Tibial artery (tissue), 4 donors: Measurements from ENCODE around the gene CERS1.

ENCODE experiments used
- DNase-seq, 2 donors: peaks; one replicate each; pipeline ENCODE4 v3.0.0-alpha.2; 2019
- H3K27ac ChIP-seq, 2 donors: fragments of 200-600 bp; sonication (generic) in 1 of 2; 1 replicate in 1 of 2; 2 replicates in 1 of 2; pipeline ENCODE4 v1.5.1; 2018 to 2019; ENCODE audit warnings: mild to moderate bottlenecking in 1 of 2
- H3K27me3 ChIP-seq, 2 donors: fragments of 200-600 bp; sonication (generic) in 1 of 2; one replicate each; pipeline versions ENCODE4 v1.5.1 to v1.6.0; 2016 to 2019
- H3K36me3 ChIP-seq, 3 donors: fragments of 200-600 bp; sonication (generic) in 2 of 3; one replicate each; pipeline ENCODE4 v1.5.1; 2016 to 2019; ENCODE audit warnings: mild to moderate bottlenecking in 2 of 3
- H3K4me1 ChIP-seq, 4 donors: fragments of 200-600 bp; sonication (generic) in 2 of 4; 1 replicate in 3 of 4; 2 replicates in 1 of 4; pipeline ENCODE4 v1.5.1; 2016 to 2019
- H3K4me3 ChIP-seq, 2 donors: fragments of 200-600 bp; sonication (generic) in 1 of 2; 1 replicate in 1 of 2; 2 replicates in 1 of 2; pipeline ENCODE4 v1.5.1; 2018 to 2019; ENCODE audit warnings: mild to moderate bottlenecking in 2 of 2
- H3K9me3 ChIP-seq, 3 donors: fragments of 200-600 bp; sonication (generic) in 1 of 3; one replicate each; pipeline ENCODE4 v1.5.1; 2016 to 2019
- intact Hi-C: fragments of 100-400 bp; cut with DNase I; formaldehyde crosslinking; loops from one replicate; pipeline ENCODE4 v1.15.0; 2023; ENCODE audit warnings: low total_unique reads
- TF ChIP-seq, protein P1 (sequence below), 2 experiments: fragments of 200-600 bp in 1 of 2; fragments of 450-650 bp in 1 of 2; IDR thresholded peaks; one replicate each; pipeline ENCODE4 v1.5.1; 2017 to 2019; ENCODE audit warnings: antibody characterized with exemption in 2 of 2, mild to moderate bottlenecking in 1 of 2, moderate library complexity in 1 of 2

The CERS1 gene

DNA sequence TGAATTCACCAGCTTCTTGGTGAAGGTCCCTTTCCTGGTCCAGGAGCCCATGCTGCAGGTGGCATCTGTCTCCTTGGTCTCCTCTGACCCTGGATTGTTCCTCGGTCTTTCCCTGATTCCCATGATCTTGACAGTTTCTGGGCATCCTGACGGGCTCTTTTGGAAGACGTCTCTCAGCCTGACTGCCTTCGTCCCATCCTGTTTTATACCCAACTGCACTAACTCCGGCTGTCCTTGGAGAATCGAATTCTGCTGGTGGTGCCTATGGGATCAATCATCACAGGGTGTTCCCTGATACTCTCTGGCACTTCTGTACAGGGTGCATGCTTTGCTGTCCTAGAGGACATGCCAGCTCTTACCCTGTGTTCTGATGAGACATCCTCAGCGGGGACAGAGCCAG, 19.1 kb downstream of the CERS1 start:
- no peak for DNase-seq
- Histone ChIP-seq H3K4me1 (no peaks in the 10 kb centered on the region), H3K4me3 (no peak overlapping the region), H3K27ac (no peak overlapping the region), H3K9me3 (no peaks in the 10 kb centered on the region), H3K27me3 (no peaks in the 10 kb centered on the region), H3K36me3 (peaks cover 0 to 8% (median 0%) of the 10 kb centered on the region in 3 donors)
- intact Hi-C loops: no loop called here
- TF ChIP-seq, protein P1, sequence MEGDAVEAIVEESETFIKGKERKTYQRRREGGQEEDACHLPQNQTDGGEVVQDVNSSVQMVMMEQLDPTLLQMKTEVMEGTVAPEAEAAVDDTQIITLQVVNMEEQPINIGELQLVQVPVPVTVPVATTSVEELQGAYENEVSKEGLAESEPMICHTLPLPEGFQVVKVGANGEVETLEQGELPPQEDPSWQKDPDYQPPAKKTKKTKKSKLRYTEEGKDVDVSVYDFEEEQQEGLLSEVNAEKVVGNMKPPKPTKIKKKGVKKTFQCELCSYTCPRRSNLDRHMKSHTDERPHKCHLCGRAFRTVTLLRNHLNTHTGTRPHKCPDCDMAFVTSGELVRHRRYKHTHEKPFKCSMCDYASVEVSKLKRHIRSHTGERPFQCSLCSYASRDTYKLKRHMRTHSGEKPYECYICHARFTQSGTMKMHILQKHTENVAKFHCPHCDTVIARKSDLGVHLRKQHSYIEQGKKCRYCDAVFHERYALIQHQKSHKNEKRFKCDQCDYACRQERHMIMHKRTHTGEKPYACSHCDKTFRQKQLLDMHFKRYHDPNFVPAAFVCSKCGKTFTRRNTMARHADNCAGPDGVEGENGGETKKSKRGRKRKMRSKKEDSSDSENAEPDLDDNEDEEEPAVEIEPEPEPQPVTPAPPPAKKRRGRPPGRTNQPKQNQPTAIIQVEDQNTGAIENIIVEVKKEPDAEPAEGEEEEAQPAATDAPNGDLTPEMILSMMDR (IDR thresholded peaks at IDR 0.05): no peak

DNA sequence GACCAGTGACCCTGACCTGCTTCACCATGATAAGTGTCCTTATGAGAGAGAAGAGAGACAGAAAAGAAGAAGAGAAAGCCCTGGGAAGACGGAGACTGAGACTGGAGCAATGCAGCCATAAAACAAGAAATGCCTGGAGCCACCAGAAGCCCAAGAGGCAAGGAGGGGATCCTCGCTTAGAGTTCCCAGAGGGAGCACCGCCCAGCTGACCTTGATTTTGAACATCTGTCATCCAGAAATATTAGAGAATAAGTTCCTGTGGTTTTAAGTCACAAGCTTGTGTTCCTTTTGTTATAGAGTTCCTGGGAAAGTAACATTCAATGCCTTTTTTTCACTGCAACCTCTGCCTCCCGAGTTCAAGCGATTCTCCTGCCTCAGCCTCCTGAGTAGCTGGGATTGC, 20.2 kb downstream of the CERS1 start:
- Histone ChIP-seq H3K27ac (no peak overlapping the region), H3K4me3 (no peak overlapping the region), H3K27me3 (no peaks in the 10 kb centered on the region), H3K4me1 (no peaks in the 10 kb centered on the region), H3K9me3 (no peaks in the 10 kb centered on the region), H3K36me3 (peaks cover 0 to 8% (median 0%) of the 10 kb centered on the region in 3 donors)
- no peak for DNase-seq
- intact Hi-C loops: no loop called here
- TF ChIP-seq, protein P1 (IDR thresholded peaks at IDR 0.05): no peak

DNA sequence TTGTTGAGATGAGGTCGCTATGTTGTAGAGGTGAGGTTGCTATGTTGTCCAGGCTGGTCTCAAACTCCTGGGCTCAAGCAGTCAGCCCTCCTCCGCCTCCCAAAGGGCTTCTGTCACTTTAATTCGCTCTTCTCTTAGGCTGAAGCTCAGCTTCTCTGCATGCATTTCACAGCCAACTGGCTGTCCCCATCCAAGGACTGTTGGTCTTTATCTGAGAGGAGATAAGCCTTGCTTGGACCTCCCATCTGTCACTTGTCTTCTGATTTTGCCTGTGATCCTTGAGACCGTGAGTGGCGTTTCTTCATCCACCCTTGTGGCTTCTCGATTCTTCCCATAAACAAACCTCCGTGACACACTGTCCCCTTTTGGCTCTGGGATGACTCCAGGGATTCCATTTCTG, 24.4 kb downstream of the CERS1 start:
- Histone ChIP-seq H3K27ac (no peak overlapping the region), H3K4me1 (peaks cover 0 to 16% (median 11%) of the 10 kb centered on the region in 4 donors), H3K27me3 (peaks cover 0 to 20% of the 10 kb centered on the region in 2 donors), H3K4me3 (no peak overlapping the region), H3K36me3 (peaks cover 16 to 22% (median 21%) of the 10 kb centered on the region in 3 donors), H3K9me3 (no peaks in the 10 kb centered on the region)
- TF ChIP-seq, protein P1 (IDR thresholded peaks at IDR 0.05): no peak
- DNase-seq: no peak
- intact Hi-C loops: no loop called here

DNA sequence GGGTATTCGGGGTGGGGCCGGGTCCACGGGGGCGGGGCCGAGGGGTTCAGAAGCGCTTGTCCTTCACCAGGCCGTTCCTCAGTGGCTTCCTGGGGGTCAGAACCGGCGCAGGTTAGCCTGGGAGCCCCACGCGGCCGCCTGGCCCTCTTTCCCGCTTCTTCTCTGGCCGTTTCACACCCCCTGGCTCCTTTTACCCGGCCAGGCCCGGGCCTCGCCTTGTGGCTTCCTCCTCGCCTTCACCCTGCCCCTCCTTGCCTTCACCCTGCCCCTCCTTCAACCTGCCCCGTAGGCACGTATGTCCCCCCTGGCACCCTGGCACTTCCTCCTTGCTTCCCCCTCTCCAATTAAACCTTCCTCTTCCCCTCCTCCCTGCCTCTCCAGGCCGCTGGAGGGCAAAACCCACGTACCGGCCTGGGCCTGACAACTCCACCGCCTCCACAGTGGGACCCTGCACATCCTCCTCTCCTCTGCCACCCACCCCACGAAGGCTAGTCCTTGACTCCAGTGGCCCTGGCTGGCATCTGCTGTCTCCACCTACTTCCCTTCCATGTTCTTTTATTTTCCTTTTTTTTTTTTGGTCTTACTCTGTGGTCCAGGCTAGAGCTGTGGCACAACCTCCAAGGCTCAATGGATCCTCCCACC, 25.3 kb downstream of the CERS1 start:
- TF ChIP-seq, protein P1 (IDR thresholded peaks at IDR 0.05): no peak
- no peak overlapping the region for H3K27ac ChIP-seq
- peaks cover 0 to 20% of the 10 kb centered on the region in 2 donors for H3K27me3 ChIP-seq
- peaks cover 0 to 16% (median 11%) of the 10 kb centered on the region in 4 donors for H3K4me1 ChIP-seq
- intact Hi-C loops: no loop called here
- H3K4me3 ChIP-seq: no peak overlapping the region
- H3K36me3 ChIP-seq: peaks cover 22 to 31% (median 30%) of the 10 kb centered on the region in 3 donors
- no peak for DNase-seq
- H3K9me3 ChIP-seq: no peaks in the 10 kb centered on the region

DNA sequence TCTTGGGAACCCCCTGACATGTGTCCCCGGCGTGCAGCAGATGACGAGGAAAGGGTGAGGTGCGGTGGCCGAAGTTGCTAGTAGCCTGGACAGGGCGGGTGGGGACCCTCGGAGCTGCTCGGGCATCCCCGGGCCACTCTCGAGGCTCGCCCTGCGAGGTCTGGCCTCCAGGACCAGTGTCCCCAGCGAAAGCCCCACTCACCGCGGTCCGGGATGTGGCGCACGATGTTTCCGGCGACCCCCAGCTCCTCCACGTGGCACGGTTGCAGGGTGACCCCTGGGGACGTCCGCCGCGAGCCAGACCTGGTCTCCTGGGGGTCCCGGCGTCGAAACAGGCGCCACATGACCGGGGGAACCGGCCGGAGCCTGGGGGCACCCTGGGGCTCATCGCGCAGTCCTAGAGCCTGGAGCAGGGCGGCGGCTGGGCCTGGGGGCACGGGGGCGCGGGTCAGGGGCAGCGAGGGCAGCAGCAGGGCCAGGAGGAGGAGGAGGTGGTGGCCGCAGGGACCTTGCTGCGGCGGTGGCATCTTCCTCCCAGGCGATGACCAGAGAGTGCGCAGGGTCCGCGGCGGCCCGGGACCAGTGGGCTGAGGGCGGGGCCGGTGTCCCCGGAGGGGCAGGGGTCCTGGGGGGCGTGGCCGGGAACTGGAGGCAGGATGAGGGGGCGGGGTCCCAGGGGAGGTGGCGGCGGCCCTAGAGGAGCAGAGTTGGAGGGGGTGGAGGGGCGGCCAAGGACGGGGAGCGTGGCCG, 26.0 kb downstream of the CERS1 start:
- intact Hi-C loops: no loop called here
- H3K4me3 ChIP-seq: no peak overlapping the region
- peaks cover 0 to 20% of the 10 kb centered on the region in 2 donors for H3K27me3 ChIP-seq
- peaks cover 29 to 38% (median 37%) of the 10 kb centered on the region in 3 donors for H3K36me3 ChIP-seq
- TF ChIP-seq, protein P1 (IDR thresholded peaks at IDR 0.05): no peak
- no peaks in the 10 kb centered on the region for H3K9me3 ChIP-seq
- H3K27ac ChIP-seq: no peak overlapping the region
- peaks cover 0 to 16% (median 11%) of the 10 kb centered on the region in 4 donors for H3K4me1 ChIP-seq
- no peak for DNase-seq
